Smooth muscle cell (in vitro differentiated cells): ENCODE measurements around the gene SGCG. TPM values are rescaled to one million over a fixed set of nuclear protein-coding genes. Genes with fewer than 3 reads are reported as not detected.

ENCODE experiments used
- DNase-seq: peaks from one replicate; lab custom pipeline; 2025; ENCODE audit not compliant: unreplicated experiment; lab: John Stamatoyannopoulos, UW
- H2AFZ ChIP-seq: fragments of 200-600 bp; sonication (generic); 2 replicates; pipeline ENCODE4 v1.6.0; 2016; ENCODE audit warnings: antibody characterized with exemption, low read depth, mild to moderate bottlenecking
- H3F3A ChIP-seq: fragments of 200-600 bp; sonication (generic); 2 replicates; pipeline ENCODE4 v1.6.0; 2017; ENCODE audit warnings: antibody characterized with exemption, low read depth
- H3K27ac ChIP-seq: fragments of 200-600 bp; sonication (generic); 2 replicates; pipeline ENCODE4 v1.5.1; 2016; ENCODE audit warnings: low read depth, mild to moderate bottlenecking
- H3K27me3 ChIP-seq: fragments of 200-600 bp; sonication (generic); 2 replicates; pipeline ENCODE4 v1.6.1; 2016; ENCODE audit warnings: low read depth, mild to moderate bottlenecking
- H3K36me3 ChIP-seq: fragments of 200-600 bp; sonication (generic); 2 replicates; pipeline ENCODE4 v1.5.1; 2016; ENCODE audit warnings: low read depth
- H3K4me1 ChIP-seq: fragments of 200-600 bp; sonication (generic); 2 replicates; pipeline ENCODE4 v1.5.1; 2016; ENCODE audit warnings: low read depth
- H3K4me2 ChIP-seq: fragments of 200-600 bp; sonication (generic); 2 replicates; pipeline ENCODE4 v1.6.0; 2016; ENCODE audit warnings: mild to moderate bottlenecking
- H3K4me3 ChIP-seq: fragments of 200-600 bp; sonication (generic); 2 replicates; pipeline ENCODE4 v1.5.1; 2016; ENCODE audit warnings: mild to moderate bottlenecking
- H3K79me2 ChIP-seq: fragments of 200-600 bp; sonication (generic); 2 replicates; pipeline ENCODE4 v1.6.0; 2016; ENCODE audit warnings: low read depth, mild to moderate bottlenecking
- H3K9ac ChIP-seq: fragments of 200-600 bp; sonication (generic); 2 replicates; pipeline ENCODE4 v1.6.0; 2016; ENCODE audit warnings: low read depth
- H3K9me3 ChIP-seq: fragments of 200-600 bp; sonication (generic); replicated peaks from 2 replicates; pipeline ENCODE4 v1.5.1; 2016; ENCODE audit warnings: low read depth
- H4K20me1 ChIP-seq: fragments of 200-600 bp; sonication (generic); 2 replicates; pipeline ENCODE4 v1.6.0; 2016; ENCODE audit warnings: low read depth
- WGBS: methylation state at CpG from one replicate; pipeline ENCODE4 v1.1.7; 2016; ENCODE audit warnings: low lambda C conversion rate; 5-methylcytosine and 5-hydroxymethylcytosine counted together
- polyA plus RNA-seq: library from polyadenylated mRNA; unstranded; fragments of >200 nt; fragmentation: Nextera tagmentation; extraction: Ambion mirVana; gene quantifications from 2 replicates; pipeline ENCODE4 v1.2.1, GENCODE V29; 2016
- total RNA-seq: library from RNA; depleted of rRNA; stranded (reverse); fragments of >200 nt; gene quantifications from 2 replicates; pipeline ENCODE4 v1.2.3, GENCODE V29; 2014
- TF ChIP-seq, protein P1 (sequence below): fragments of 200-600 bp; sonication (generic); IDR thresholded peaks from 2 replicates; pipeline ENCODE4 v1.5.1; 2017; ENCODE audit warnings: borderline replicate concordance, mild to moderate bottlenecking, antibody characterized with exemption; ENCODE audit not compliant: insufficient read depth, poor library complexity, severe bottlenecking

Gene SGCG
- total and polyA plus RNA-seq, 2 experiments from 2014 or later = 2.3 to 5.1 TPM

DNA sequence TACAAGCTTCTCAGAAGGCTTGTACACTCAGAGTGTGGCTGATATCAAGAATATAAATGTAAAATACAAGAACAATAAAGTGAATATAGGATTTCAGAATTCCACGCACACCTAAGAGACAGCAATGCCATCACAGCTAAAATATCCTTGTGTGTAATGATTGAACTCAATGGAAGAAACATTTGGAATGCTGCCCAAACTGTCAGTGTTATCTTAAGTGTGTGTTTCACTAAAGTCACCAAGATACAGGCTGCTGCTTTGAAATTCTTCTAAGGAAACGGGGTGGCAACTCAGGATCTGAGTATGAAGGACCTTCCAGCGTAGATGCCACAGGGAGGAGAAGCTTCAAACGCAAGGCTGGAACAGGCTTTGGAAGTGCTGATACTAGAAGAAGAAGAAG is 86.8 kb downstream of the SGCG start:
- H3K27me3 ChIP-seq = no peaks in the 10 kb centered on the region
- no peak overlapping the region for H3K4me2 ChIP-seq
- no peak overlapping the region for H3K27ac ChIP-seq
- H3K36me3 ChIP-seq = no peaks in the 10 kb centered on the region
- WGBS = 78% methylated on average over 4 of the region's 4 CpGs
- no peak overlapping the region for H2AFZ ChIP-seq
- no peaks in the 10 kb centered on the region for H3K4me1 ChIP-seq
- H3K4me3 ChIP-seq = no peak overlapping the region
- H4K20me1 ChIP-seq = no peaks in the 10 kb centered on the region
- H3K9me3 ChIP-seq = no peaks in the 10 kb centered on the region
- H3K9ac ChIP-seq = no peak overlapping the region
- no peaks in the 10 kb centered on the region for H3K79me2 ChIP-seq
- no peaks in the 10 kb centered on the region for H3F3A ChIP-seq
- TF ChIP-seq, protein P1, sequence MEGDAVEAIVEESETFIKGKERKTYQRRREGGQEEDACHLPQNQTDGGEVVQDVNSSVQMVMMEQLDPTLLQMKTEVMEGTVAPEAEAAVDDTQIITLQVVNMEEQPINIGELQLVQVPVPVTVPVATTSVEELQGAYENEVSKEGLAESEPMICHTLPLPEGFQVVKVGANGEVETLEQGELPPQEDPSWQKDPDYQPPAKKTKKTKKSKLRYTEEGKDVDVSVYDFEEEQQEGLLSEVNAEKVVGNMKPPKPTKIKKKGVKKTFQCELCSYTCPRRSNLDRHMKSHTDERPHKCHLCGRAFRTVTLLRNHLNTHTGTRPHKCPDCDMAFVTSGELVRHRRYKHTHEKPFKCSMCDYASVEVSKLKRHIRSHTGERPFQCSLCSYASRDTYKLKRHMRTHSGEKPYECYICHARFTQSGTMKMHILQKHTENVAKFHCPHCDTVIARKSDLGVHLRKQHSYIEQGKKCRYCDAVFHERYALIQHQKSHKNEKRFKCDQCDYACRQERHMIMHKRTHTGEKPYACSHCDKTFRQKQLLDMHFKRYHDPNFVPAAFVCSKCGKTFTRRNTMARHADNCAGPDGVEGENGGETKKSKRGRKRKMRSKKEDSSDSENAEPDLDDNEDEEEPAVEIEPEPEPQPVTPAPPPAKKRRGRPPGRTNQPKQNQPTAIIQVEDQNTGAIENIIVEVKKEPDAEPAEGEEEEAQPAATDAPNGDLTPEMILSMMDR = no peak
- DNase-seq = no peak

DNA sequence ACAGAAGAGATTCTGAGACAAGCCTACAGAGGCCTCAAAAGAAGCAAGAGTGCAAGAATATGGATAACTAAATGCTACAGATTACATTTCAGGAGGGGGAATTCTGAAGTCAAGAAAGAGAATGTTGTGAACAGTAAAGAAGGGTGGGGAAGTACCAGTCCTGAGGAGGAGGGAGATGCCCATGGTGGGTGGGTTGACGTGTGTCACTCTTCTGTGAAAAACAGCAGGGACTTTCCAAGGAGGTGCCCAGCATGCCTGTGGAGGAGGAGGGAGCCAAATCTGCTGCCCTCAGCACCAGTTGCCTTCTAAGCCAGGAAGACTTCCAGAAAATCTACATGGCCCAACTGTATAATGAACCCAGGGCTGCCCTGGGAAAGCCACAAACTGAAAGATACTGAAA is 87.7 kb downstream of the SGCG start:
- 89% methylated on average over 1 of the region's 1 CpG for WGBS
- H3K9me3 ChIP-seq = no peaks in the 10 kb centered on the region
- H3K4me1 ChIP-seq = no peaks in the 10 kb centered on the region
- no peak overlapping the region for H3K4me2 ChIP-seq
- no peak for DNase-seq
- H4K20me1 ChIP-seq = no peaks in the 10 kb centered on the region
- no peaks in the 10 kb centered on the region for H3F3A ChIP-seq
- TF ChIP-seq, protein P1 = no peak
- H3K79me2 ChIP-seq = no peaks in the 10 kb centered on the region
- H2AFZ ChIP-seq = no peak overlapping the region
- no peaks in the 10 kb centered on the region for H3K27me3 ChIP-seq
- H3K27ac ChIP-seq = no peak overlapping the region
- no peak overlapping the region for H3K4me3 ChIP-seq
- H3K36me3 ChIP-seq = no peaks in the 10 kb centered on the region
- no peak overlapping the region for H3K9ac ChIP-seq

DNA sequence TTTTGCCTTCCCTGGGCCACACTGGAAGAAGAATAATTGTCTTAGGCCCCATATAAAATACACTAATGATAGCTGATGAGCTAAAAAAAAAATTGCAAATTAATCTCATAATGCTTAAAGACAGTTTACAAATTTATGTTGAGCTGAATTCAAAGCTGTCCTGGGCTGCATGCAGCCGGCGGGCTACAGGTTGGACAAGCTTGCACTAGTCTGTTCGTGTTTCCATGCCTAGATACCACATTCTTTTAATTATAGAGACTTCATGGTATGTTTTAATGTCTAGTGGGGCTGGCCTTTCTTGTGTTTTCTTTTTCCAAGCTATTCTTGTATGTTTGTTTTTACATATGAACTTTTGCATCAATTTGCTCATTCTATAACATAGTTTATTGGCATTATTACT is 90.6 kb downstream of the SGCG start:
- H3K9me3 ChIP-seq = no peaks in the 10 kb centered on the region
- no peaks in the 10 kb centered on the region for H4K20me1 ChIP-seq
- H3F3A ChIP-seq = no peaks in the 10 kb centered on the region
- H3K27ac ChIP-seq = no peak overlapping the region
- H3K4me3 ChIP-seq = no peak overlapping the region
- H3K9ac ChIP-seq = no peak overlapping the region
- no peaks in the 10 kb centered on the region for H3K79me2 ChIP-seq
- WGBS = 83% methylated on average over 3 of the region's 3 CpGs
- no peak for DNase-seq
- no peak overlapping the region for H3K4me2 ChIP-seq
- no peak overlapping the region for H2AFZ ChIP-seq
- no peaks in the 10 kb centered on the region for H3K4me1 ChIP-seq
- H3K36me3 ChIP-seq = no peaks in the 10 kb centered on the region
- H3K27me3 ChIP-seq = no peaks in the 10 kb centered on the region
- TF ChIP-seq, protein P1 = no peak

- Histone ChIP-seq H2AFZ (no peak overlapping the region), H3K4me3 (no peak overlapping the region), H3K79me2 (no peaks in the 10 kb centered on the region), H3K4me1 (no peaks in the 10 kb centered on the region), H3K9me3 (no peaks in the 10 kb centered on the region), H3K36me3 (no peaks in the 10 kb centered on the region), H3K27ac (no peak overlapping the region), H3K9ac (no peak overlapping the region), H4K20me1 (no peaks in the 10 kb centered on the region), H3F3A (no peaks in the 10 kb centered on the region), H3K27me3 (no peaks in the 10 kb centered on the region), H3K4me2 (no peak overlapping the region)
- TF ChIP-seq, protein P1 = no peak
- WGBS = 85% methylated on average over 3 of the region's 3 CpGs
- DNase-seq = no peak
These were observed 92.7 kb downstream of the SGCG start for GRCh38 chr13:23273498-23273897.
